HG02870 (cell line): Measurements from ENCODE around the gene NCK2.

Experiments
- ATAC-seq: cut with Tn5 transposase; IDR thresholded peaks from one replicate; pipeline ENCODE4 v1.9.1; 2021; ENCODE audit warnings: mild to moderate bottlenecking, moderate library complexity; ENCODE audit not compliant: unreplicated experiment

Gene NCK2

GRCh38 chr2:105744909-105745853 lies at the start of gene NCK2:
Gene NCK2 (plus strand): TSS chr2:105744912. CDS start chr2:105855064, 110,152 bp downstream.
- peak; percentile 14 for ATAC-seq

- ATAC-seq: no peak
Observed at GRCh38 chr2:105697781-105698449, 46.8 kb upstream of the NCK2 start.

GRCh38 chr2:105698820-105699219 lies 45.9 kb upstream of the NCK2 start:
- ATAC-seq: no peak

GRCh38 chr2:105701042-105701441 lies 43.7 kb upstream of the NCK2 start:
- ATAC-seq: no peak

GRCh38 chr2:105708697-105709096 lies 36.0 kb upstream of the NCK2 start:
- peak; percentile 70 for ATAC-seq

- no peak for ATAC-seq
Observed at GRCh38 chr2:105711394-105711793, 33.3 kb upstream of the NCK2 start.

- no peak for ATAC-seq
Observed at GRCh38 chr2:105712166-105712915, 32.4 kb upstream of the NCK2 start.

- ATAC-seq: no peak
Observed at GRCh38 chr2:105712981-105713596, 31.6 kb upstream of the NCK2 start.

GRCh38 chr2:105714141-105714540 lies 30.6 kb upstream of the NCK2 start:
- ATAC-seq: no peak

GRCh38 chr2:105718846-105719481 lies 25.7 kb upstream of the NCK2 start:
- ATAC-seq: no peak

- ATAC-seq: no peak
Observed at GRCh38 chr2:105721991-105722511, 22.7 kb upstream of the NCK2 start.

- no peak for ATAC-seq
Observed at GRCh38 chr2:105722726-105723297, 21.9 kb upstream of the NCK2 start.

- ATAC-seq: no peak
Observed at GRCh38 chr2:105723431-105723830, 21.3 kb upstream of the NCK2 start.

- ATAC-seq: peak; percentile 29
Observed at GRCh38 chr2:105725388-105725787, 19.3 kb upstream of the NCK2 start.

GRCh38 chr2:105730170-105730569 lies 14.5 kb upstream of the NCK2 start:
- no peak for ATAC-seq

- ATAC-seq: no peak
Observed at GRCh38 chr2:105731511-105731910, 13.2 kb upstream of the NCK2 start.

GRCh38 chr2:105732101-105732500 lies 12.6 kb upstream of the NCK2 start:
- ATAC-seq: no peak

GRCh38 chr2:105732955-105733607 lies 11.6 kb upstream of the NCK2 start:
- ATAC-seq: no peak

GRCh38 chr2:105733875-105734274 lies 10.8 kb upstream of the NCK2 start:
- ATAC-seq: no peak
